ENCODE measurements around the gene TBL1XR1.

DNA sequence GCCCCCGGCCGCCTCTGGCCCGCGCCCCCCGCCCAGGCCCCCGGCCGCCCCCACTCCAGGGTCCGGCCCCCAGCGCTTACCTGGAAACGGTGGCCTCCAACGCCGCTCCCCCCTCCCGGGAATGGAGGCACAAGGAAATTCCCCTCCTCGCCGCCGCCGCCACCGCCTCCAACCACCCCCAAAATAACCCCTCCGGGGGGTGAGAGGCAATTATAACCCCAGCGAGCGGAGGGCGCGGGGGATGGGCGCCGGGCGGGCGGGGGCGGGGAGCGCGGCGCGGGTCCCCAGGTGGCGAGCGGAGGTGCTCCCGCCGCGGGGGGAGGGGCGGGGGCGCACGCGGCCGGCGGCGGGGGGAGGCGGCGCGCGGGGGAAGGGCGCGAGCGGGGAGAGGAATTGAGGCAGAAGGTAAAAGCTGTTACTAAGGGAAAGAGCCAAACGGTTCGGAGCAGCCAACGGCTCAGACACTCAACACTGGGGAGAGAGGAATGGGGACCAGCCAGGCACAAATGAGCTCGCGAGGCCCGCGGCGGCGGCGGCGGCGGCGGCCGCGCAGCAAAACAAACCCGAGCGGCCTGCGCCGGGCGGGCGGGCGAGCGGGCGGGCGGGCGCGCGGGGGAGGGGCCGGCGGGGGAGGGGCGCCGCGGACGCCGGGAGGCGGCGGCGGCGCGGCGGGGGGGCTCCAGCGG is at the start of gene TBL1XR1:
- TF ChIP-seq POLR2AphosphoS5 (IDR thresholded peaks at IDR 0.05; ENCODE audit: low read depth, low read length), result no peak
- TF ChIP-seq, protein P1, sequence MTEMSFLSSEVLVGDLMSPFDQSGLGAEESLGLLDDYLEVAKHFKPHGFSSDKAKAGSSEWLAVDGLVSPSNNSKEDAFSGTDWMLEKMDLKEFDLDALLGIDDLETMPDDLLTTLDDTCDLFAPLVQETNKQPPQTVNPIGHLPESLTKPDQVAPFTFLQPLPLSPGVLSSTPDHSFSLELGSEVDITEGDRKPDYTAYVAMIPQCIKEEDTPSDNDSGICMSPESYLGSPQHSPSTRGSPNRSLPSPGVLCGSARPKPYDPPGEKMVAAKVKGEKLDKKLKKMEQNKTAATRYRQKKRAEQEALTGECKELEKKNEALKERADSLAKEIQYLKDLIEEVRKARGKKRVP (CRISPR knock-in tag; IDR thresholded peaks at IDR 0.05), result no peak
- TF ChIP-seq, protein P2, sequence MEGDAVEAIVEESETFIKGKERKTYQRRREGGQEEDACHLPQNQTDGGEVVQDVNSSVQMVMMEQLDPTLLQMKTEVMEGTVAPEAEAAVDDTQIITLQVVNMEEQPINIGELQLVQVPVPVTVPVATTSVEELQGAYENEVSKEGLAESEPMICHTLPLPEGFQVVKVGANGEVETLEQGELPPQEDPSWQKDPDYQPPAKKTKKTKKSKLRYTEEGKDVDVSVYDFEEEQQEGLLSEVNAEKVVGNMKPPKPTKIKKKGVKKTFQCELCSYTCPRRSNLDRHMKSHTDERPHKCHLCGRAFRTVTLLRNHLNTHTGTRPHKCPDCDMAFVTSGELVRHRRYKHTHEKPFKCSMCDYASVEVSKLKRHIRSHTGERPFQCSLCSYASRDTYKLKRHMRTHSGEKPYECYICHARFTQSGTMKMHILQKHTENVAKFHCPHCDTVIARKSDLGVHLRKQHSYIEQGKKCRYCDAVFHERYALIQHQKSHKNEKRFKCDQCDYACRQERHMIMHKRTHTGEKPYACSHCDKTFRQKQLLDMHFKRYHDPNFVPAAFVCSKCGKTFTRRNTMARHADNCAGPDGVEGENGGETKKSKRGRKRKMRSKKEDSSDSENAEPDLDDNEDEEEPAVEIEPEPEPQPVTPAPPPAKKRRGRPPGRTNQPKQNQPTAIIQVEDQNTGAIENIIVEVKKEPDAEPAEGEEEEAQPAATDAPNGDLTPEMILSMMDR (CRISPR knock-in tag; IDR thresholded peaks at IDR 0.05), result no peak
- TF ChIP-seq ZNF12 (CRISPR knock-in tag; IDR thresholded peaks at IDR 0.05), result no peak
- TF ChIP-seq ZNF644 (CRISPR knock-in tag; IDR thresholded peaks at IDR 0.05; ENCODE audit: low read depth), result no peak
- TF ChIP-seq, protein P3, sequence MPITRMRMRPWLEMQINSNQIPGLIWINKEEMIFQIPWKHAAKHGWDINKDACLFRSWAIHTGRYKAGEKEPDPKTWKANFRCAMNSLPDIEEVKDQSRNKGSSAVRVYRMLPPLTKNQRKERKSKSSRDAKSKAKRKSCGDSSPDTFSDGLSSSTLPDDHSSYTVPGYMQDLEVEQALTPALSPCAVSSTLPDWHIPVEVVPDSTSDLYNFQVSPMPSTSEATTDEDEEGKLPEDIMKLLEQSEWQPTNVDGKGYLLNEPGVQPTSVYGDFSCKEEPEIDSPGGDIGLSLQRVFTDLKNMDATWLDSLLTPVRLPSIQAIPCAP (CRISPR knock-in tag; IDR thresholded peaks at IDR 0.05; ENCODE audit: low read depth), result no peak
- no peak for TF ChIP-seq JARID2 (CRISPR knock-in tag; IDR thresholded peaks at IDR 0.05; ENCODE audit: insufficient replicate concordance)
